GM10248 (cell line): ENCODE measurements around the gene SLC43A1.

Experiments used
- CTCF ChIA-PET: fragments of 300-600 bp; sonication (Branson Sonifier 250); formaldehyde crosslinking; extraction: SDS; loops from one replicate; lab custom pipeline; 2021; ENCODE audit warnings: antibody characterized with exemption; lab: Yijun Ruan, JAX
- POLR2A ChIA-PET: fragments of 350-650 bp; sonication (Branson Sonifier 250); formaldehyde crosslinking; extraction: SDS; loops from one replicate; lab custom pipeline; 2020; ENCODE audit warnings: antibody characterized with exemption; lab: Yijun Ruan, JAX
- DNase-seq: peaks from one replicate; pipeline ENCODE4 v3.0.0; 2012; ENCODE audit errors: extremely low spot score
- CTCF ChIP-seq: IDR thresholded peaks from 2 replicates; pipeline ENCODE4 v1.5.1; 2012; ENCODE audit warnings: mild to moderate bottlenecking, low read depth; ENCODE audit errors: extremely low read depth, missing control alignments, control extremely low read depth

Gene SLC43A1

GRCh38 chr11:57508341-57509170 lies 6.9 kb downstream of the SLC43A1 start:
- no peak for TF ChIP-seq CTCF
- ChIA-PET CTCF (interaction anchor here (0.9 to 9.9 kb wide), 4 partner anchors 10 to 135 kb away, joined by 3 to 152 read pairs (median 4); no protein-coding TSS in a partner anchor), POLR2A (no interaction called here)

GRCh38 chr11:57506522-57506921 lies 9.0 kb downstream of the SLC43A1 start:
- ChIA-PET CTCF (interaction anchor here (1.2 to 9.9 kb wide), 5 partner anchors 8 to 23 kb away, joined by 3 to 152 read pairs (median 5); partner anchors contain the start of gene SLC43A1), POLR2A (no interaction called here)
- no peak for TF ChIP-seq CTCF
- no peak for DNase-seq

More at GRCh38 chr11:57508341-57509170, 6.9 kb downstream of the SLC43A1 start:
- no peak for DNase-seq

GRCh38 chr11:57504511-57504910 lies 11.0 kb downstream of the SLC43A1 start:
- CTCF ChIA-PET: interaction anchor here (1.0 to 9.9 kb wide), 5 partner anchors 12 to 66 kb away, joined by 3 to 152 read pairs (median 5); no protein-coding TSS in a partner anchor
- DNase-seq: no peak
- POLR2A ChIA-PET: no interaction called here
- TF ChIP-seq CTCF: no peak

GRCh38 chr11:57502870-57503269 lies 12.6 kb downstream of the SLC43A1 start:
- ChIA-PET CTCF (interaction anchor here (0.6 to 9.9 kb wide), 10 partner anchors 10 to 139 kb away, joined by 3 to 152 read pairs (median 5); partner anchors contain the start of gene SLC43A1), POLR2A (no interaction called here)
- no peak for DNase-seq
- no peak for TF ChIP-seq CTCF

GRCh38 chr11:57502376-57502775 lies 13.1 kb downstream of the SLC43A1 start:
- TF ChIP-seq CTCF: no peak
- no peak for DNase-seq
- ChIA-PET CTCF (interaction anchor here (0.8 to 9.9 kb wide), 11 partner anchors 10 to 139 kb away, joined by 3 to 152 read pairs (median 5); partner anchors contain the start of gene SLC43A1), POLR2A (no interaction called here)

GRCh38 chr11:57501953-57502352 lies 13.5 kb downstream of the SLC43A1 start:
- no peak for DNase-seq
- ChIA-PET POLR2A (no interaction called here), CTCF (interaction anchor here (0.8 to 9.9 kb wide), 12 partner anchors 9 to 140 kb away, joined by 3 to 152 read pairs (median 5); partner anchors contain the start of gene SLC43A1)
- no peak for TF ChIP-seq CTCF
